Esophagus mucosa (tissue), 1 donor: Measurements from ENCODE around the gene MAEA. TPM values are rescaled to one million over a fixed set of nuclear protein-coding genes. Genes with fewer than 3 reads are reported as not detected.
A peak's percentile ranks its signal among the peaks of the same experiment; 100 is the strongest.

Experiments used
- ATAC-seq: fragments of 200-7000 bp; cut with Tn5 transposase; one replicate; pipeline ENCODE4 v1.9.1; 2020
- total RNA-seq: library from RNA; stranded (reverse); gene quantifications from one replicate; pipeline ENCODE4 v1.2.4, GENCODE V29; 2023
- donor health status: DM: yes; HTN: yes; CAD: no.

MAEA gene
- total RNA-seq, result 59.4 TPM

DNA sequence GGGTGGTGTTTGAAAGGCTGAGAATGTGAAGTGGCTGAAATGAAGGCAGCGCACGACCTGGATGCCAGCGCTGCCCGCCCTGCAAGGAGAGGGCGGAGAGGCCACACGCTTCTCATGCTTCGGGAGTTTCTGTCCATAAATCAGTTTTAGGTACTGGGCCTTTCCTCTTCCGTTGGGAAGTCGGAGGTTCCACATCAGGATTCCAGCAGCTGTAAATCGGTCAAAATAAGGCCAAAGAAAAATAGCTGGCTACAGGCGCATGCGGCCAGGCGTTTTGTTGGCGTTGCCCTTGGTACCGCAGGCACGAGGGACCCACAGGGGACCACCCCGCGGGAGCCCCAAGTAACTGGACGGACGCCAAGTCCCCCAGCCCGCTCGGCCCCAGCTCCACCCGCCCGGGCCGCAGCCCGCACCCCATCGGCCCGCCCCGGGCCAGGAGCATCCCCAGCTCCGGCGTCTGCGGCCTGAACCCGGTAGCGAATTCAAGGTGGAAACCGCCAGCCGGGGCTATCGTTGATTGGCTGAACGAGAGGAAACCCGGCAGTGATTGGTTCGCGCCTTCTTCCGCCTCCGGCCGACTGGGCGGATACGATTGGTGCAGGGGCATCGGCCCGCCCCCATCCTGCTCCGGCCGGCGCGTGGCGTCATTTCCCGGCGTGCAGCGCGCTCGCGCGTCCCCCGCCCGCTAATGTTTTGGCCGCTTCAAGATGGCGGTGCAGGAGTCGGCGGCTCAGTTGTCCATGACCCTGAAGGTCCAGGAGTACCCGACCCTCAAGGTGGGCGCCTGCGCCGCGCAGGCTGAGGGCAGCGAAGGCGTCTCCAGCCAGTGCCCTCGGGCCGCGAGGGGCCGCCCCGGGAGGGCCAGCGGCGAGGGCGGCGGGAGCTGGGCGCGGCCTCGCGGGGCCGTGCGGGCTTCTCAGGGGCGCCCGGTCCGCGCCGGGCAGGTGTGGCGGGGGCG is at the start of gene MAEA:
MAEA (plus strand) TSS at position 685 of the 958 bp plus-strand sequence; CDS start at position 708, 23 bp downstream.
- peak; percentile 95 for ATAC-seq

DNA sequence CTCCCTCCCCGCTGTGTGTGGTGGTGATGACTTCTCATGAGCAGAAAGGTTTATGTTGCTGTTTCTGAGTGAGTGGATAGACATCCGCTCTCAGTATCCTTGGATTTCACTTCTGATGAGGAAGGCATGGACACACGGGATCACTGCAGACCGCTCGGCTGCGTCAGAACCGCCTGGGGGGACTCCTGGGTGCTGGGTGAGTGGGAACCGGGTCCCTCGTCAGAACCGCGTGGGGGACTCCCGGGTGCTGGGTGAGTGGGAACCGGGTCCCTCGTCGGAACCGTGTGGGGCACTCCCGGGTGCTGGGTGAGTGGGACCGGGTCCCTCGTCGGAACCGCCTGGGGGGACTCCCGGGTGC is 49.8 kb upstream of the MAEA start:
- no peak for ATAC-seq

DNA sequence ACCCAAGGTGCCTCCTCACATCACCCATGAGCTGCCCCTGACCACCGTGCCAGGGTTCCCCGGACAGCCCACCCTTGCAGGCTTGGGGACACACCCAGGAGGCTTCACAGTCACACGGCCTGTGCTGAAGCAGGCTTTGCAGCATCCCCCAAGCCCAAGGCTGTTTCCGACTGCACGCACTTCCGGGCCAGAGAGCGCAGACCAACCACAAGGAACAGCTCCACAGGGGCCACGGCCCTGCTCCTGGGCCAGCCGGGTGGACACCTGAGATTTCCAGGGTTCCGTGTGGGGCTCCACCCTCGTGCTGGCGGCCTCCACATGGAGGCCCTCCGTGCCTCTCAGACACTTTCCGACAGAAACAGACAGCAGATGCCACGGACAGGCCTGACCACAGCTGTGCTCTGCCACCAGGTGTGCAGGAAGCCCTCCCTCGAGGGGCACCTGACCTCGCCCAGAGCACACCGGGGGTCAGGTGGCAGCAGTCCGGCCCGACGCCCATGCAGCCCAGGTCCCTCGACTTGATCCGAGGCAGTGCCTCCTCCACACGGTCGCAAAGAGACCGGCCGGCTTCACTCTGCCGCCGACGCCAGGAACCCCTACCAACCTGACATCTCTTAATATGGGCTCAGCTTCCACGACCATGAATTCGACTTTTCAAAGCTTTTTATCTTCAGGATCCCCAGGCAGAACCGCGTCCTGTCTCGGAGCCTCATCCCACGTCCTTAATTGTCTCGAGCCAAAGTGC is 48.8 kb upstream of the MAEA start:
- no peak for ATAC-seq

DNA sequence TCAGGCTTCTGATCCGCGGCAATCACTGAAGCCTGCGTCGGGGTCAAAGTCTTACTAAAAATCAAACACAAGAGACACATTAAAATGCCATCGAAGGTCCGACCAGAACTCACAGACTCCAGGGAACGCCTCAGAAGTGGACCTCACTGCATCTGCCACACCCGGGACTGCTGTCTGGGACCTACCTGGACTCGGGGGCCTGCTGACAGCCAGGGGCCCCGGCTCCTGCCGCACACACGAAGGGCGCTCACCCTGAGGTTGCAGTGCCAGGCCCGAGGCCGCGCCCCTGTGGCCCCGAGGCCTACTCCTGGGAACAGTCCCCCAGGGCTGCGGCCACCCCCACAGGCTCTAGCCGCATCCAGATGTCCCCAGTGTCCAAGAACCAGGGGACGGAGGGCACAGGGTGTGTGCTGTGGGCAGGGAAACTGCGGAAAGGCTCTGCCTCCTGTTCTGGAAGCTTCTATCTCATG is 48.2 kb upstream of the MAEA start:
- ATAC-seq, result no peak

DNA sequence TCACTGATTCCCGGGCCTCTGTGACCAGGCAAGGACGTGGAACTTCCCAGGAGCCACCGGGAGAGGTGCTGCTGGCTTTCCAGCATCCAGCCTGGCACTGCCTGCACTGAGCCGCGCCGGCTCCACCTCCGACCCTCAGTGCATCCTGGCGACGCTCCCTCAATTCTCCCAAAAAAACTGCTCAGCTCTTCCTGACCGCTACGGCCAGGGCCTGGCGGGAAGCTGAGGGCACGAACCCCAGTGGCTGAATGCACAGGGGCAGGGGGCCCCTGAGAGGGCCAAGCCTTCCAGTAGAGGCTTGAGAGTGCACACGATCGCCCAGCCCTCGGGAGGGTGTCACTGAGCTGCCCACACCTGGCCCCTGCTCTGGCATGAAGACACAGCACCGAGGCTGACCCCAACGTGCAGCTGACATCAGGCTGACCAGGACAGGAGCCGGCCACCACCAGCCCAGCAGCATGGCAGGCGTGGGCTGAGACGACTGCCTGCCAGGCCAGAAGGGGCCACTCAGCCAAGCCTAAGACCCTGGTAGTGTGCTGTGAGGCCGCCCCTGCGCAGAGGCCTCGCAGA is 47.7 kb upstream of the MAEA start:
- no peak for ATAC-seq

DNA sequence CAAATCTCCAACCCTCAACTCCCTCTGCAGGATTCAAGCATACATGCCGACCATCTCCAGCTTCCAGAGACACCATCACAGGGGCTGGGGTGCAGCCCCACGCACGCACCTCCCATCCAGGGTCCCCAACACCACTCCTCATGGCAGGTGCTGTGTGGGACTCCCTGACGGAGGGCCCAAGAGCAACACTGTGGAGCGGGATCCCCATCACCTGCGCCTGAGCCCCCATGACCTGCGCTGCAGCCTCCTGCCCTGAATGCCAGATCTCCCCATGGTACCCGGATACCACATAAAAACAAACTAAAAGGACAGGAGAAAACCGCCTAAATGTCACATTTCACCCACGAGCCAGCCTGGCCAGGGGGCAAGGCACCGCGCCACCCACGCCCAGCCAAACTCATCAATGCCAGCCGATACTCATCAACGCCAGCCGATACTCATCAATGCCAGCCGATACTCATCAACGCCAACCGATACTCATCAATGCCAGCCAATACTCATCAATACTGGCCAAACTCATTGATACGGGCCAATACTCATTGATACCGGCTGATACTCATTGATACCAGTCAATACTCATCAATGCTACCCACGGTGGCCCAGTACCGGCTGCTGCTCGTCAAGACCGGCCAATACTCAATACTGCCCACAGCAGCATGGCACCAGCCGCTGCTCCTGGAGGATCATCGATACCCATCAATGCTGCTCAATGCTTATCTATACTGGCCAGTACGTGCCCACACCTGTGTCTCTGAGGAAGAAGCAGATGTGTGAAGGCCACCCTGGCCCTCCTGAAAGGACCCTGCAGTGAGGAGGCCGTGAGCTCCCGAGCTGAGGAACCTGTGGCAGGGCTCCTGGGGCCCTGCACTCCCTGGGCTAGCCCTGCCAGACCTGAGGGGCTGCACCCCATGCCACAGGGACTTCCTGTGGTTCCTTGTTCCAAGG is 46.9 kb upstream of the MAEA start:
- no peak for ATAC-seq

DNA sequence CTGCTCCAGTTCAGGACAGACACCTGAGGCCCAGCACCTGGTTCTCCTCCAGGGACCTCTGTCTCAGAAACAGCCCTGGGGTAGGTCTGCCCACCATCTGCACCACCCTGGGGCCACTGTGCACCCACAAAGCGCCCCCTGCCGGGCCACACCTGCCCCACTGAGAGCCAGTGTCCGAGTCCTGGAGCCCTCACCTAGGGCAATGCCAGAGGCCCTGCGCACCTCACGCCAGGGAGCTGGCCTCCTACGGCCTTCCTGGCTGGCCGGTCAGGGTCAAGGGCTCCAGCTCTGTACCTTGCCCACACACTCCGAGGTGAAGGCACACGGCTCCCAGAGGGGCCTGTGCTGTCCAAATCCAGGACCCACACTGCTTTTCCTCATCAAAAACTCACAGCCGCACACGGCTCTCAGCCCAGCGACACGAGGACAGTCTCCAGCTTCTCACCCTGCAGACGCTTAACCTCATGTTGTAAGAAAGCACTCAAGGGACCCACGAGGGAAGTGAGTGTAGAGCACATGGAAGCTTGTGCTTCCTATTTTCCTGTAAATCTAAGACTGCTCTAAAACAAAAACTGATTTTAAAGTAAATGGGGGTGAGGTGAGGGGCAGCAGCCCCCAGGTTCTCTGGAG is 46.1 kb upstream of the MAEA start:
- no peak for ATAC-seq

DNA sequence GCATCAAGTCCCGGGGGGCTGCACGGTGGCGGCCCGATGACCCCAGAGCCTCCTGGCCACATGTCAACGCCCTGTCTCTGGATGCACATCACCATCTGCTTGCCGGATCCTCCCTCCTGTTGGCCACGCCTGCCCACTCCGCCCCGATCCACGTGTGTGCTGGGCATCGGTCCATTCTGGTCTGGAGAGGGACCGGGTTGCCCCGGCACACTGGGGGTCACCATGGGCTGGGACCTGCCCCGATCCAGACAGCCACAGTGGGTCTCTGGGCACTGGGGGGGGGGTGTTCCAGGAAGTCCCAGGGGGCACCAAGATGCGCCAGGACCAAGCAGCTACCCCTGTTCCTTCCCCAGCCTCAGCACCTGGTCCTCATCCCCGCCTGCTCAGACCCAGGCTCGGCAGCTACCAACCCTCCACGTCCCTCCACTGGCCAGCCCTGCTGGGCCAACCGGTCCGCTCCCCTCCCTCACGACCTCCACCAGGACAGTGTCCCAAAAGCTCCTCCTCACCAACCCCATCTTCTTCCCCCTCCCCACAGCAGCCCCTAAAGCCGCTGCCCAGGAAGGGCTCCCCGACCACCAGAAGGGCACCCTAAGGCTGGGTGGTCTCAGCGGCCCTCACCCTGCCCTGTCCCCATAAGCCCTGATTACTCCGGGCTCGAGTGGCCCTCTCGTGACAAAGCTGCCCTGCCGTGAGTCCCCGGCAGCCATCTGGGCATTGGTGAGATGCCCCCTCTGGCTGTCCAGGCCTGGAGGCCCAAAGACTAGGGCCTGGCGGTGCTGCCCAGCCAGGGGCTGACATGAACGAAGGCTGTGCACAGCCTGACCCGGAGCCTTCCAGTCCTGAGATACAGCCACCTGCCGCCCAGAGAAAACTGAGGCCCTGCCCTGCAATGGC is 45.4 kb upstream of the MAEA start:
- ATAC-seq, result no peak

DNA sequence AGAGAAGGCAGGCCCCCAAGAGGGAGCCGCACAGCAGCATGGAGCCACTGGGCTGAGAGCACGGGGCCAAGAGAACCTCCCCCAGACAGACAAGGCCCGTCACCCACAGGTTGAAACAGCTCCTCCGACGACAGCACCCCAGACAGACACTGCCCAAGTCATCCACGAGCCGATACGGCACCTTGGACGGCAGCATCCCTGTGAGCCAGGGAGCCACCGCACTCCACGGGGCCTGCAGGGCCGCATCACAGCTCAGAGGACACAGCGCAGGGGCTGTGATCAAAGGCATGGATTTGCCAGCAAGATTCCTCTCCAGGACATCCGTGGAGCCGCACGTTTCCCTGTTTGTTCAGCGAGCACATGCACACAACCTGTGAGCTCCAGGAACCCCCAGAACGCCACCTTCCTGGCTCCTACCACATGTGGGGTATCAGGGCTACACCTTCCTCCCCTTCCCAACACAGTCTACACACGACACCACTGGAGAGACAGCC is 44.7 kb upstream of the MAEA start:
- ATAC-seq, result no peak

DNA sequence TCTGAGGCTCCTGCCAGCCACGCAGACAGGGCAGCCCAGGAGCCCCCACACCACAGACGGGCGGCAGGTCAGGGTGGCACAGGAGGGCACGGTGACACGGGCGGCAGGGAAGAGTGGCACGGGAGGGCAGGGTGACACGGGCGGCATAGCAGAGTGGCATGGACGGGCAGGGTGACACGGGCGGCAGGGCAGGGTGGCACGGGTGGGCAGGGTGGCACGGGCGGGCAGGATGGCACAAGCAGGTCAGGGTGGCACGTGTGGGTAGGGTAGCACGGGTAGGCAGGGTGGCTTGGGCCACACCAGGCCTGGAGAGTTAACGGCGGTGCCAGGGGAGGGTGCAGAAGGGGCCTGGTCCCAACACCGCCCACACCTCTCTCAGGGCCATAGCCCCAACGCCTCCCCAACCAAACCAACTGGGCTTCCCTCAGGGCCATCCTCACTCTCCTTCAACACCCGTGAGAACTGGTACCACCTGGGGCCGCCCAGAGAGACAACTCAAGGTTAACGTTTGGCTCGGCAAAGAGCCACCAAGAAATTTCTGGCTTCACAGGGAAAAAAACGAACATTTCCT is 44.1 kb upstream of the MAEA start:
- ATAC-seq, result no peak

DNA sequence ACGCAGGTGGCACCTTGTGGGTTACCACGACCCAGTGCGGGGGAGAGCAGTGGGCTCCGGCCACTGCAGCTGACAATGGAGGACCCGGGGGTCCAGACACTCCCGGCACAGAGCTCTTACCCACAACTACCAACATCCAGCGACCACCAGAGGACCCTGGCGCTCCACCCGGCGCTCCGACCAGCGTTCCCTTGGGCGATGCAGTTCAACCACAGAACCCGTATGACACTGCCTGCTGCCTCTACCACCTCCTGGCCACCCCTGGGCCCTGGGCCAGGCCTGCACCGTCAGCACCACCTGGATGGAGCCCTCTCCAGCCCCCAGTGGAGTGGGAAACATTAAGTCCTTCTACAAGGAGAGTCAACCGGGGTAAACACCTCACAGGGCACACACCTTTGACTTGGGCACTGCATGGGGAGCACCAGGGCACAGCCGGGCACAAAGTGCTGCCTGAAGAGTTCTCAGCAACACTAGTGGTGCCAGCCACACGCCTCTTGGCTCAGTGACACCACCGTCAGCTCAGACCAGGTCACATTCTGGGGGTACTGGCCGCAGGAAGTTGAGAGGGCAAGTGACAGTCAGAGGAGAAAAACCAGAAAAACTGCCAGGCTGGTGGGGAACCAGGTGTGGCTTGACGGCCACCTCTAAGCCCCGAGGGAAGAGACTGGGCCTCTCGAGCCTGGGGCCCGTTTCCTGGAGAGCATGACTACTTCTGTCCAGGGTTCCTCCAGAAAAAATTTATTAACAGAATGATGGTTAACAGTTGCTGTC is 43.4 kb upstream of the MAEA start:
- ATAC-seq, result no peak

DNA sequence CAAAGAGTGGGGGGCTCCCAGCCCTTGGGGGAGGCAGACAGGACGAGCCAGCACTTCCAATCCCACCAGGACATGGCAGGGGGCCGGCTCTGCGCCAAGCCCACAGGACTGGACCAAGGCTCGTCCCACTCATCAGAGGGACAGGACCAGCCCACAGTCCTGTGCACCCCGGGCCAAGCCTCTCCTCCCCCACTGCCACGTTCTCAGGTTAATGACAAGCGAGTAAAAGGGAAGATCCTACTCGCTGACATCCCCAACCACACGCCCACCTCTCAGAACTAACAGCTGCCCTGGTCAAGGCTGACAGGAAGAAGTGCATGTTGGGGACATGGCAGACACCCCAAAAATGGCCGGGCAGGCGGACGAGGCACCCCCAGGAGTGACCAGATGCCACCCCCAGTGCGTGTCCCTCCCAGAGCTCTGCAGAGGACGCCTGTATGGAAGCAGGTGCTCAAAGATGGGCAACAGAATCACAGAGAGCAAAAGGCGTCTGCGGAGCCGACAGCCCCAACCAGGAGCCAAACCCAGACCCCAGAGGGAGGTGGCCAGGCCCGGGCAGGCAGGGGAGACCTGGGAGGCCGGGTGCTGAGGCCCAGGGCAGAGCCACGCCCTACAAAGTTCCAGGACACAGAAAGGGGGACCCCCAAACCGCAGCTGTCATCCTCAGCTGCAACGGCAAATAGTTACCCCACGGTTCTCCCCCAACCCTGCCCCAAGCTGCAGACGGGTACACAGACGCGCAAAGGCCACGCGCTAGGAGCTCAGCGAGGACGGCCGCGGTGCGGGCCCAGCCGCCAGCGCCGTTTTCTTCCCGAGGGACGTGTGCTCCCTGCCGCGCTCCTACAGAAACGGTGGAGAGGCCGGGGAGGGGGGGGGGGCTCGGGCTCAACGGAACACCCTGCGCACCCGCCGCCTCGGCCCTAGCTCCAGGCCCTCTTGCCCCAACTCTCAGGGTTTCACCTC is 42.5 kb upstream of the MAEA start:
- no peak for ATAC-seq

DNA sequence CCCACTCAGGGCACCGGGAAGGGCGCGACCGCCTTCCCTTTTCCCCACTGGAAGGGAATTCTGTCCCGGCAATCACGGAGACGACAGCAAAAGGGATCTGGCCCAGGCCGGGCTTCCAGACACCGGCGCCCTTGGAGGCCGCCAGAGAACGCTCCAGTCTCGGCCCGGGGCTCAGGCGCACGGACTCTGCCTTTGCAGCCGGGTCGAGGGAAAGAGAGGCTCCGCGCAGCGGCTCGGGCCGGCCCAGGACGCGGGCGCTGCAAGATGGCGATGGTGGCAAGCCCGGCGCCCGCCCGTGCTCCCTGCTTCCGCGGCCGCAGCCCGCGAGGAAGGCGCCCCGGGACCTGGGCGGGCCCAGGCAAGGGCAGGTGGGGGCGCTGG is 41.8 kb upstream of the MAEA start:
- no peak for ATAC-seq

DNA sequence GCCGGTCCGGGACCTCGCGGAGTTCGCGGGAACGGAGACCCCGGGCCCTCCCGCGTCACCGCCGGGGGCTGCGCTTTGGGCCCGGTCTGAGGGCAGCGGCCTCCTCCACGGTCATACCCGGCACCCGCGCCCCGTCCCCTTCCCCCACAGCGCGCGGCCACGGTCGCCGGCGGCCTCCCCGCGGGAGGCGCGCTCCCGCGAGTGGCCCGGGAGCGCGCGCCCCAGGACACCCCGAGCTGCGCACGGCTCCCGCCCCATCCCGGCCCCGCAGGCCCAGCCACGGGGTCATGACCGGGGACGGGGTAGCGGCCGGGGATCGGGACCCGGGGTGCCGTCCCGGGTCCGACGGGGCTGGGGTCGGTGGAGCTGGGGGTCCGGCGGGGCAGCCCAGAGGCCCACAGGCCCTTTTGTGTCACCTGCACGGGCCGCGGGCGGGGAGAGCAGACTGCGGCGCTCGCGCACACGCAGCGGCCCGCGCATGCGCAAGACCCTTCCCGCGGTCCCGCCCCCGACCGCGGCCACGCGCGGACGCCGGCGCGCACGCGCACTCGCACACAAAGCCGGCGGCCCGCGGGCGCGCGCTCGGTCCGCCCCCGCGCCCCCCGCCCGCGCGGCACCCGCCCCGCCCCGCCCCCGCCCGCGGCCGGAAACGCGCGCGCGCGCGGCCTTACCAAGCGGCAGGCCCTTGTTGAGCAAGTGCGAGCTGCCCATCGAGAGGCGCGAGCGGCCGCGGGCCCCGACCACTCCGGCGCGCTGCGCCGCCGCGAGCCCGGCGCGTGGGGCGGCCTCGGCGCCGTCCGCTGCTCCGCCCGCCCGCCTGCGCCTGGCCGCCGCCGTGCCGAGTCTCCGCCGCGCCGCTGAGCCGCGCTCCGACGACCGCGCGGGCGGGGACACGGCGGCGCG is 41.2 kb upstream of the MAEA start, which contains the start of gene CTBP1:
CTBP1 (minus strand) TSS at position 886 of the 903 bp plus-strand sequence. CDS start 7,799 bp downstream, outside the sequence.
- peak; percentile 80 for ATAC-seq

DNA sequence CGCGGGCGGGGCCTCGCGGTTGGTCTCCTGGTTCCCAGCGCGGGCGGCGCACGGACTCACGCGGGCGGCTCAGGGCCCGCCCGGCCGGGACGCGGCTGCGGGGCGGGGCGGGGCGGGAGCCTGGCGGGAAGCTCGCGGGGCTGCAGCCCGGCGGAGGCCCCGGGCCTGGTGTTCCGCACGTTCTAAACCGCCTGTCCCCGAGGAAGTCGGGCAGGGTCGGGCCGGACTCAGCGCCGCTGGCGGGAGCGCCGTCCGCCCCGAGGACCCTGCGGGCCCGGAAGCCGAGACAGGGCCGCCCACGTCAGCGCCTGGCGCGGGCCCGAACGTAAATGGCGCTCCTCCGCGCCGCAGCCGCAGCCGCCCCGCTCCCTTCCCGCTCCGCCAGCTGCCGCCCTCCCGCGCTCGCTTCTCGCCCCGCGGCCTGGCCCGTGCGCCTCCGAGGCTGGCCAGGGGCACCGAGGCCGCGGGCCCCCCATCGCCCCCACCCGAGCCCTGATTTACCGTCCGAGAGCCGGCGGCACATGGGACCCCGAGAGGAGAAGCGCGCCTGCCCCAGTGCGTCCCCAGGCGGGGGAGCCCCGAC is 40.5 kb upstream of the MAEA start:
- ATAC-seq, result peak; percentile 68
